Esophagus squamous epithelium (tissue), 5 donors: ENCODE data around the gene SLC39A3. TPM values are rescaled to one million over a fixed set of nuclear protein-coding genes. Genes with fewer than 3 reads are reported as not detected.

Experiments used
- DNase-seq: peaks from one replicate; lab custom pipeline; 2025; lab: John Stamatoyannopoulos, UW
- H3K27ac ChIP-seq, 4 donors: fragments of 200-600 bp; sonication (generic); one replicate each; pipeline ENCODE4 v1.5.1; 2016 to 2019; ENCODE audit warnings: mild to moderate bottlenecking in 1 of 4
- H3K27me3 ChIP-seq, 4 donors: fragments of 200-600 bp; sonication (generic); 1 replicate in 3 of 4; 2 replicates in 1 of 4; pipeline versions ENCODE4 v1.5.1 to v1.6.0; 2017 to 2021; ENCODE audit warnings: antibody characterized with exemption in 1 of 4
- H3K36me3 ChIP-seq, 3 donors: fragments of 200-600 bp; sonication (generic); one replicate each; pipeline ENCODE4 v1.5.1; 2016 to 2019
- H3K4me1 ChIP-seq, 3 donors: fragments of 200-600 bp; sonication (generic); one replicate each; pipeline ENCODE4 v1.5.1; 2017 to 2019
- H3K4me3 ChIP-seq, 4 donors: fragments of 200-600 bp; sonication (generic); 1 replicate in 3 of 4; 2 replicates in 1 of 4; pipeline ENCODE4 v1.5.1; 2016 to 2019; ENCODE audit warnings: mild to moderate bottlenecking in 2 of 4, moderate library complexity in 1 of 4
- H3K9me3 ChIP-seq, 3 donors: fragments of 200-600 bp; sonication (generic); one replicate each; pipeline ENCODE4 v1.5.1; 2016 to 2019
- CTCF ChIP-seq, 6 experiments: fragments of 450-650 bp in 4 of 6; fragments of 200-600 bp in 2 of 6; sonication (generic) in 2 of 6; IDR thresholded peaks; one replicate each; pipeline ENCODE4 v1.5.1; 2016 to 2019; ENCODE audit warnings: antibody characterized with exemption in 6 of 6, mild to moderate bottlenecking in 4 of 6, moderate library complexity in 4 of 6
- POLR2A ChIP-seq, 4 donors: fragments of 450-650 bp; IDR thresholded peaks; one replicate each; pipeline ENCODE4 v1.6.1; 2017; ENCODE audit warnings: antibody characterized with exemption in 4 of 4, mild to moderate bottlenecking in 4 of 4, moderate library complexity in 3 of 4
- WGBS, 2 donors: methylation state at CpG; one replicate each; pipeline ENCODE4 v1.1.5; 2018; 5-methylcytosine and 5-hydroxymethylcytosine counted together
- intact Hi-C: fragments of 100-400 bp; cut with DNase I; formaldehyde crosslinking; loops from one replicate; pipeline ENCODE4 v1.15.0; 2022
- total RNA-seq, 4 donors: library from RNA; depleted of rRNA; stranded (reverse); fragments of >200 nt; gene quantifications; one replicate each; pipeline ENCODE4 v1.1.0, GENCODE V29; 2016
- donor health status: DM: yes; HTN: yes; CAD: no.

The SLC39A3 gene
- total RNA-seq, 4 donors from 2014 or later = 14.8 to 22.1 (median 20.7) TPM

- DNase-seq = no peak
- Histone ChIP-seq H3K4me3 (peak overlapping the region; percentile 76 to 100 (median 97)), H3K27me3 (no peaks in the 10 kb centered on the region), H3K4me1 (peaks cover 32 to 76% (median 38%) of the 10 kb centered on the region in 3 donors), H3K36me3 (peaks cover 0 to 12% (median 0%) of the 10 kb centered on the region in 3 donors), H3K27ac (peak overlapping the region; percentile 88 to 100 (median 99)), H3K9me3 (no peaks in the 10 kb centered on the region)
- WGBS, 2 donors = 73 to 75% methylated on average over 7 of the region's 7 CpGs
- TF ChIP-seq CTCF (IDR thresholded peaks at IDR 0.05) (no peak), POLR2A (IDR thresholded peaks at IDR 0.05) (no peak)
- intact Hi-C loops = no loop called here
Measured at GRCh38 chr19:2783781-2784145, 43.9 kb upstream of the SLC39A3 start.

- Histone ChIP-seq H3K27me3 (no peaks in the 10 kb centered on the region), H3K4me1 (peaks cover 32 to 77% (median 38%) of the 10 kb centered on the region in 3 donors), H3K27ac (peak within 1 kb of the TSS; percentile 88 to 100 (median 99)), H3K9me3 (no peaks in the 10 kb centered on the region), H3K4me3 (peak within 1 kb of the TSS; percentile 76 to 100 (median 97)), H3K36me3 (peaks cover 0 to 18% (median 0%) of the 10 kb centered on the region in 3 donors)
- DNase-seq = peak; percentile 87
- WGBS, 2 donors = 2 to 10% methylated on average over 2 to 12 of the region's 68 CpGs
- intact Hi-C loops = no loop called here
- TF ChIP-seq CTCF (IDR thresholded peaks at IDR 0.05) (peak; percentile 22 to 67 (median 48)), POLR2A (IDR thresholded peaks at IDR 0.05) (peak in 3 of 4 donors; percentile 79 to 85 (median 80))
Measured at GRCh38 chr19:2782936-2783780, 43.3 kb upstream of the SLC39A3 start, which contains the start of gene SGTA. TSS of gene SGTA (minus strand) at chr19:2783273. CDS start at chr19:2769068, 14,205 bp downstream.

- no peaks in the 10 kb centered on the region for H3K9me3 ChIP-seq
- H3K27me3 ChIP-seq = no peaks in the 10 kb centered on the region
- H3K4me3 ChIP-seq = peak overlapping the region; percentile 76 to 100 (median 97)
- peaks cover 0 to 24% (median 0%) of the 10 kb centered on the region in 3 donors for H3K36me3 ChIP-seq
- WGBS, 2 donors = 0 to 2% methylated on average over 11 to 15 of the region's 24 CpGs
- no peak for TF ChIP-seq CTCF (IDR thresholded peaks at IDR 0.05)
- no peak for TF ChIP-seq POLR2A (IDR thresholded peaks at IDR 0.05)
- DNase-seq = no peak
- intact Hi-C loops = no loop called here
- peak overlapping the region; percentile 88 to 100 (median 99) for H3K27ac ChIP-seq
- H3K4me1 ChIP-seq = peaks cover 32 to 77% (median 38%) of the 10 kb centered on the region in 3 donors
Measured at GRCh38 chr19:2782329-2782935, 42.6 kb upstream of the SLC39A3 start.

- H3K4me1 ChIP-seq = peaks cover 24 to 73% (median 31%) of the 10 kb centered on the region in 3 donors
- H3K4me3 ChIP-seq = no peak overlapping the region
- no peaks in the 10 kb centered on the region for H3K9me3 ChIP-seq
- H3K27ac ChIP-seq = no peak overlapping the region
- H3K27me3 ChIP-seq = no peaks in the 10 kb centered on the region
- H3K36me3 ChIP-seq = peaks cover 0 to 32% (median 0%) of the 10 kb centered on the region in 3 donors
- DNase-seq = no peak
- intact Hi-C loops = no loop called here
- WGBS, 2 donors = 84 to 85% methylated on average over 4 to 5 of the region's 7 CpGs
- TF ChIP-seq CTCF (IDR thresholded peaks at IDR 0.05) = no peak
Measured at GRCh38 chr19:2780284-2780683, 40.5 kb upstream of the SLC39A3 start.
